GM23248 (cell line): ENCODE results near the gene THRSP. TPM values are rescaled to one million over a fixed set of nuclear protein-coding genes. Genes with fewer than 3 reads are reported as not detected.

Experiments used
- DNase-seq: peaks from one replicate; pipeline ENCODE4 v3.0.0-alpha.2; 2015
- H2AFZ ChIP-seq: fragments of 200-600 bp; sonication (generic); 2 replicates; pipeline ENCODE4 v1.6.1; 2016; ENCODE audit warnings: antibody characterized with exemption
- H3F3A ChIP-seq: fragments of 200-600 bp; sonication (generic); 2 replicates; pipeline ENCODE4 v1.6.1; 2016; ENCODE audit warnings: mild to moderate bottlenecking, antibody characterized with exemption, mixed run types; ENCODE audit not compliant: insufficient read depth
- H3K27ac ChIP-seq: fragments of 200-600 bp; sonication (generic); 2 replicates; pipeline ENCODE4 v1.5.1; 2016; ENCODE audit warnings: mild to moderate bottlenecking
- H3K27me3 ChIP-seq: fragments of 200-600 bp; sonication (generic); replicated peaks from 2 replicates; pipeline ENCODE4 v1.6.1; 2016; ENCODE audit warnings: mild to moderate bottlenecking; ENCODE audit not compliant: insufficient read depth
- H3K36me3 ChIP-seq: fragments of 200-600 bp; sonication (generic); 2 replicates; pipeline ENCODE4 v1.6.1; 2016; ENCODE audit warnings: low read depth, mild to moderate bottlenecking
- H3K4me1 ChIP-seq: fragments of 200-600 bp; sonication (generic); 2 replicates; pipeline ENCODE4 v1.6.1; 2016; ENCODE audit warnings: mild to moderate bottlenecking; ENCODE audit not compliant: insufficient read depth
- H3K4me2 ChIP-seq: fragments of 200-600 bp; sonication (generic); one replicate; pipeline ENCODE4 v1.6.1; 2016; ENCODE audit warnings: mild to moderate bottlenecking; ENCODE audit not compliant: unreplicated experiment
- H3K4me3 ChIP-seq: fragments of 200-600 bp; sonication (generic); 2 replicates; pipeline ENCODE4 v1.5.1; 2016; ENCODE audit warnings: mild to moderate bottlenecking
- H3K79me2 ChIP-seq: fragments of 200-600 bp; sonication (generic); 2 replicates; pipeline ENCODE4 v1.6.1; 2016; ENCODE audit warnings: mild to moderate bottlenecking; ENCODE audit not compliant: insufficient read depth
- H3K9ac ChIP-seq: fragments of 200-600 bp; sonication (generic); 2 replicates; pipeline ENCODE4 v1.6.1; 2016; ENCODE audit warnings: mild to moderate bottlenecking
- H3K9me2 ChIP-seq: fragments of 200-600 bp; sonication (generic); 2 replicates; pipeline ENCODE4 v1.6.1; 2016; ENCODE audit warnings: mixed run types, mild to moderate bottlenecking, moderate library complexity; ENCODE audit not compliant: insufficient read depth
- H3K9me3 ChIP-seq: fragments of 200-600 bp; sonication (generic); one replicate; pipeline ENCODE4 v1.6.1; 2017; ENCODE audit warnings: low read depth
- H4K20me1 ChIP-seq: fragments of 200-600 bp; sonication (generic); 2 replicates; pipeline ENCODE4 v1.6.0; 2016; ENCODE audit not compliant: insufficient read depth
- EZH2 ChIP-seq: fragments of 200-600 bp; sonication (generic); IDR thresholded peaks from 2 replicates; pipeline ENCODE4 v1.6.1; 2018; ENCODE audit warnings: antibody characterized with exemption, mild to moderate bottlenecking; ENCODE audit not compliant: insufficient read depth, poor library complexity, severe bottlenecking
- EZH2phosphoT487 ChIP-seq: fragments of 200-600 bp; sonication (generic); IDR thresholded peaks from 2 replicates; pipeline ENCODE4 v1.6.1; 2018; ENCODE audit warnings: antibody characterized with exemption, moderate library complexity, mild to moderate bottlenecking, low read depth; ENCODE audit not compliant: insufficient read depth
- WGBS, 2 experiments: methylation state at CpG; one replicate each; pipeline ENCODE4 v1.1.6; 2015 to 2017; ENCODE audit warnings: low lambda C conversion rate in 2 of 2, low coverage in 1 of 2; ENCODE audit errors: missing lambda C conversion rate in 2 of 2; 5-methylcytosine and 5-hydroxymethylcytosine counted together
- in situ Hi-C: fragments of 300-500 bp; cut with MboI; formaldehyde crosslinking; loops from 2 replicates; pipeline ENCODE4 v1.15.0; 2020
- polyA plus RNA-seq: library from polyadenylated mRNA; unstranded; fragments of >200 nt; fragmentation: Nextera tagmentation; extraction: Ambion mirVana; gene quantifications from 2 replicates; pipeline ENCODE4 v1.2.1, GENCODE V29; 2016
- total RNA-seq: library from RNA; depleted of rRNA; stranded (reverse); fragments of >200 nt; shearing (Covaris generic); gene quantifications from 2 replicates; pipeline ENCODE4 v1.2.3, GENCODE V29; 2014

THRSP gene
- total and polyA plus RNA-seq, 2 experiments from 2014 or later: not detected

DNA sequence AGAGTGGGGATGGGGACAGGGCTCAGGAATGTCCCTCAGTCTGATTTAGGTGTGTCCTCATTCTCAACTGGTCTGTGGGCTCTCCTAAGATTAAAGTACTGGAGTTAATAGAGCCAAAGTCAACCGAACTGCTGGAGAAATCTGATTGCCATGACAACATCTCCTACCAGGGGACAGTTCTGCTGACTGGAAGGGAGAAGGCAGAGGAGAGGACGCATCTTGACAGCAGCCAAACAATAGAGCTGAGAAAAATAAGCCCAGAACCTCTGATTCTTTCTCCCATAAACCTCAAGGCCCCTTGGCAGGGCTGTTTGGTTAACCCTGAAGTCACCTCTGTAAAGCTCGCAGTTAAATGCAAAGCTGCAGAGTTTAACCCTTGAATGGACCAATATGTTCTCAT, 43.4 kb upstream of the THRSP start:
- H3K4me1 ChIP-seq: no peaks in the 10 kb centered on the region
- no peaks in the 10 kb centered on the region for H3K36me3 ChIP-seq
- no peak overlapping the region for H3K9ac ChIP-seq
- no peaks in the 10 kb centered on the region for H3K9me2 ChIP-seq
- no peak for TF ChIP-seq EZH2phosphoT487
- TF ChIP-seq EZH2: no peak
- H3K27ac ChIP-seq: no peak overlapping the region
- WGBS, 2 experiments: 32 to 40% methylated on average over 3 of the region's 3 CpGs
- H3K9me3 ChIP-seq: no peaks in the 10 kb centered on the region
- H2AFZ ChIP-seq: no peak overlapping the region
- H3F3A ChIP-seq: no peaks in the 10 kb centered on the region
- H3K27me3 ChIP-seq: no peaks in the 10 kb centered on the region
- in situ Hi-C loops: no loop called here
- no peaks in the 10 kb centered on the region for H4K20me1 ChIP-seq
- no peaks in the 10 kb centered on the region for H3K79me2 ChIP-seq
- H3K4me3 ChIP-seq: no peak overlapping the region
- H3K4me2 ChIP-seq: no peak overlapping the region
- DNase-seq: no peak

DNA sequence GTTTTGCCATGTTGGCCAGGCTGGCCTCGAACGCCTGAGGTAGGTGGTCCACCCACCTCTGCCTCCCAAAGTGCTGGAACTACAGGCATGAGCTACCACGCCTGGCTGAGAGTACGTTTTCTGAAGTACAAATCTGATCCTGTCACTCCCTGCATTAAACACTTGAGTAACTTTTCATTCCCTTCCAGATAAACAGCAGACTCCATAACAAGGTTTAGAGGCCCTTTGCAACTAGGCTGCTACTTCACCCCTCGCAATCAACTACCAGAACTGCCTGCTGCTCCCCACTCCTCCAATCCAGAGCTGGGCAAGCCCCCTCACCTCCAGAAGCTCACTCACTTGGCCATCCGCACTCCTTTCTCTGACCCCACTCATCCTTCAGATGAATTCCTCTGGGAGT, 42.0 kb upstream of the THRSP start:
- TF ChIP-seq EZH2: no peak
- Histone ChIP-seq H3K4me2 (no peak overlapping the region), H3K27ac (no peak overlapping the region), H3K27me3 (no peaks in the 10 kb centered on the region), H3K9me3 (no peaks in the 10 kb centered on the region), H3F3A (no peaks in the 10 kb centered on the region), H2AFZ (no peak overlapping the region), H3K36me3 (no peaks in the 10 kb centered on the region), H4K20me1 (no peaks in the 10 kb centered on the region), H3K4me1 (no peaks in the 10 kb centered on the region), H3K9ac (no peak overlapping the region), H3K9me2 (no peaks in the 10 kb centered on the region), H3K79me2 (no peaks in the 10 kb centered on the region), H3K4me3 (no peak overlapping the region)
- 80 to 90% methylated on average over 6 of the region's 6 CpGs for WGBS, 2 experiments
- in situ Hi-C loops: no loop called here
- no peak for DNase-seq

GRCh38 chr11:78022397-78023396, 41.0 kb upstream of the THRSP start, which contains the start of gene KCTD14:
Gene KCTD14, minus strand, starts transcription at chr11:78023276. Its CDS starts 27 bp downstream, at chr11:78023249.
- H3K27ac ChIP-seq: no peak within 1 kb of the TSS
- in situ Hi-C loops: no loop called here

DNA sequence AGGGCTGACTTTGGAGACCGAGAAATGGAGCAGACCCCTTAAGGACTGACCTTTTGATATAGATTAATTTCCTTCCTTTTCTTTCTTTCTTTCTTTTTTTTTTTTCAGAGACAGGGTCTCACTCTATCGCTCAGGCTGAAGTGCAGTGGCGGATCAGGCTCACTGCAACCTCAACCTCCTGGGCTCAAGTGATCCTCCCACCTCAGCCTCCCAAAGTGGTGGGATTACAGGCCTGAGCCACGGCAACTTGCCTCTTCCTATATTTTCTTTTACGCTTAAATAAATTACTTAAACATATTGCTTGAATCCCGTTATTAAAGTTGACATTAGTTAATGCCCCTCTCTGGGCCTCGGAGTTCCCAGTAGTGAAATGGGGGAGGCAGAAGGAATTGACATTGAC, 40.2 kb upstream of the THRSP start:
- no peaks in the 10 kb centered on the region for H3F3A ChIP-seq
- 81% methylated on average over 7 of the region's 7 CpGs for WGBS, 2 experiments
- no peaks in the 10 kb centered on the region for H3K4me1 ChIP-seq
- TF ChIP-seq EZH2phosphoT487: no peak
- no peak for TF ChIP-seq EZH2
- peak overlapping the region; percentile 62 for H3K4me2 ChIP-seq
- H3K9me3 ChIP-seq: no peaks in the 10 kb centered on the region
- H3K27ac ChIP-seq: no peak overlapping the region
- no peaks in the 10 kb centered on the region for H3K79me2 ChIP-seq
- peak overlapping the region; percentile 64 for H3K4me3 ChIP-seq
- in situ Hi-C loops: no loop called here
- H3K36me3 ChIP-seq: no peaks in the 10 kb centered on the region
- H3K9me2 ChIP-seq: no peaks in the 10 kb centered on the region
- no peaks in the 10 kb centered on the region for H4K20me1 ChIP-seq
- DNase-seq: no peak
- H2AFZ ChIP-seq: peak overlapping the region; percentile 72
- H3K9ac ChIP-seq: no peak overlapping the region
- no peaks in the 10 kb centered on the region for H3K27me3 ChIP-seq

More at GRCh38 chr11:78022397-78023396, 41.0 kb upstream of the THRSP start, which contains the start of gene KCTD14:
- H3K4me3 ChIP-seq: peak within 1 kb of the TSS; percentile 64
- TF ChIP-seq EZH2 (no peak), EZH2phosphoT487 (no peak)
- 22 to 23% methylated on average over 24 to 30 of the region's 37 CpGs for WGBS, 2 experiments
- peak within 1 kb of the TSS; percentile 37 for H3K9ac ChIP-seq
- no peaks in the 10 kb centered on the region for H3K36me3 ChIP-seq
- H4K20me1 ChIP-seq: no peaks in the 10 kb centered on the region
- no peaks in the 10 kb centered on the region for H3K9me3 ChIP-seq
- peak; percentile 34 for DNase-seq
- H3K4me1 ChIP-seq: no peaks in the 10 kb centered on the region
- H3K4me2 ChIP-seq: peak within 1 kb of the TSS; percentile 62
- H3F3A ChIP-seq: no peaks in the 10 kb centered on the region
- no peaks in the 10 kb centered on the region for H3K79me2 ChIP-seq
- H2AFZ ChIP-seq: peak within 1 kb of the TSS; percentile 72
- H3K27me3 ChIP-seq: no peaks in the 10 kb centered on the region
- no peaks in the 10 kb centered on the region for H3K9me2 ChIP-seq
